Limb (tissue), 2 donors: Measurements from ENCODE around the gene LMF2.
"Not testable (repeated sequence)": the region's sequence is repeated elsewhere in the genome, so short reads cannot be mapped to it uniquely, and the experiment has no call there.

Experiments
- DNase-seq, 2 donors: peaks; one replicate each; pipeline ENCODE4 v3.0.0-alpha.2; 2016; ENCODE audit errors: extremely low spot score in 2 of 2

Gene LMF2

GRCh38 chr22:50535113-50535512 lies 27.6 kb upstream of the LMF2 start:
- DNase-seq, result no peak

DNA sequence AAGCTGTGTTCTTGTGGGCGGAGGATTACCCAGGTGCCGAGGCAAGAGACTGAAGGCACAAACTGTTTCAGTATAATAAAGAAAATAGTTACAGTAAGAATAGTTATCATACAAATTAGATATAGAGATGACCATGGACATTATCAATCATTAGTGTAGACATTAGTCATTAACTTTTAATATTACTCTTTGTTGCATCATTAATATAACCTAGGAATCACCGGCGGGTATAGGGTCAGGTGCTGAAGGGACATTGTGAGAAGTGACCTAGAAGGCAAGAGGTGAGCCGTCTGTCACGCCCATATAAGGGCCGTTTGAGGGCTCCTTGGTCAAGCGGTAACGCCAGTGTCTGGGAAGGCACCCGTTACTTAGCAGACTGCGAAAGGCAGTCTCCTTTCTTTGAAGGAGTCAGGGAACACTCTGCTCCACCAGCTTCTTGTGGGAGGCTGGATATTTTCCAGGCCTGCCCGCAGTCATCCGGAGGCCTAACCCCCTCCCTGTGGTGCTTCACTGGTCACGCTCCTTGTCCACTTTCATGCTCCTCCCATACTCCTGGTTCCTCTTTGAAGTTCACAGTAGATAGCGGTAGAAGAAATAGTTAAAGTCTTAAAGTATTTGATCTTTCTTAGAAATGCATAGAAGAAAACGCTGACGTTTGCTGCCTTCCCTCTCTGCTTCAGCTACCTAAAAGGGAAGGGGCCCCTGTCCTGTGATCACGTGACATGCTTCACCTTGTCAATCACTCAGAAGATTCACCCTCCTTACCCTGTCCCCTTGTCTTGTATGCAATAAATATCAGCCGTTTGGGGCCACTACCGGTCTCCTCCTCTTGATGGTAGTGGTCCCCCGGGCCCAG lies 26.6 kb upstream of the LMF2 start:
- not testable (repeated sequence) for DNase-seq

GRCh38 chr22:50532824-50533796 lies 25.6 kb upstream of the LMF2 start:
- no peak for DNase-seq

DNA sequence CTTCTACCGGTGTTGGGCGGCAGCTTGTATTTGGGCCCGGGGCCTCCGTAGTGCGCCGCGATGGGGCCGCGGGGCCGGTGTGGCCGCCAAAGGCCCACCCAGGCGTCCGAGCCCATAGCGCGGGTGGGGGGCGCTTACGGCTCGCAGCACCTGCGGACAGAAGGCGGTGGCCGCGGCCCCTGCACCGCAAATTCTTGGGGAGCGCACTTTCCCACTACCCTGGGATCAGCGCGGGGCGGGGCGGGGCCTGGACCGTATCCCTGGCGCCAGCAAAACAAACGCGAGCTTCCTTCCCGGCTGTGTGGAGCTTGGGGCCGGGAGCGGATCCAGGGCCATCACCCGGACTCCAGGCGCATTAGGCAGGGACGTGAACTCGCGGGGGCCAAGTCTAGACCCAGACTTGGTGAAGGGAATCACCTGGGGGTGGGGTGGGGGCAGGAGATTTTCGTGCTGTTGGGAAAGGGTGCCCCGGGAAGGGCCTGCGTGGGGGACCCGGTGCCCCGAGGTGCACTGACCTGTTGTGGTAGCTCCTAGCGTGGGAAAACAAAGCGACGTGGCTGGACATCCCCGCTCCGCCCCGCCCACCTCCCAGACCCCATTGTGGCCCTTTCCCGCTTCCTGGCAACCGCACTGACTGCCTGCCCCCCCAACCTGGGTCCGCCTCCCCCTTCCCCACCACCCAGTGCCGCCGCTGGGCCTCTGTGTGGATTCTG lies 24.6 kb upstream of the LMF2 start:
- DNase-seq, result peak in 1 of 2 donors; percentile 78

- DNase-seq, result peak in 1 of 2 donors; percentile 61
Observed at GRCh38 chr22:50531546-50531961, 24.1 kb upstream of the LMF2 start.

DNA sequence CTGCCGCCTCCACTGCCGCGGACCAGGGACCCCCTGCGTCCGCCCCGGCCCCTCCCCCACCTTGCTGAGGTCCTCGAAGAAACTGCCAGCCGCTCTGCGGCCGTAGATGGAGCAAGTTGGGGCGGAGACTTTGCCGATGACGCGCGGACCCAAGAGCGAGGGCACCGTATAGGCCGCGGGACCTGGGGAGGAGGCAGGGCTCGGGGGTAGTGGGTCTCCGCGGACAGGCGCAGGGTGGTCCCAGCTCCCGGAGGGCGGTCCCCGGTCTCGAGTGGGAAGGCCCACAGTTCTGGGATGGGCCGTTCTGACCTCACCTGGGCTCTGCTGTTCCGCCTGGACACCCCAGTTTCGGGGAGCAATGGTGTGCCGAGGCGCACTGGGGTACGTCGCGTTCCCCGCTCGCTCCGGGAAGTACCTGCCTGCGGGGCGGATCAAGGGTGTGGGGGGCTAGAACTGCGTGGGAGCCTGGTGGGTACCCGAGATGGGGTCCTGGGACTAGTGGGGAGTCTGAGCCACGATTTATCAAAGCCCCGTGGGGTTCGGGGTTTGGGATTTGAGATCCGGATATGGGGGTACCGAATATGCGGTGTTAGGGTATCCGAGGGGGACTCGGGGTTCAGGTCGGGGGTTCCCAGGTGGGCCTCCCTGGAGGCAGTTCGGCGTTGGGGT lies 23.5 kb upstream of the LMF2 start:
- DNase-seq, result peak in 1 of 2 donors; percentile 75

DNA sequence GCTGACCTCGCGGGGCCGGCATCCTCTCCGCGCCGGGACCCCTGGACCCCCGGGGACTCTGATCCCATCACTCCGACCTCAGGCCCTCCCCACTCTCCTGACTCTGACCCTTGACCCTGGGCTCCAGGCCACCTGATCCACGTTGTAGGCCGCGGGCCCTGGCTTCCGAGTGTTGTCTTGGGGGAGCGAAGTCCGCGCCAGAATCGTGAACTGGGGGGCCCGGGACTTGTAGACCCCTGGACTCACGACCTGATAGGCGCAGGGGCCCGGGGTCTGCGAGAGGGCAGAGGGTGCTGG lies 23.0 kb upstream of the LMF2 start:
- DNase-seq, result no peak

DNA sequence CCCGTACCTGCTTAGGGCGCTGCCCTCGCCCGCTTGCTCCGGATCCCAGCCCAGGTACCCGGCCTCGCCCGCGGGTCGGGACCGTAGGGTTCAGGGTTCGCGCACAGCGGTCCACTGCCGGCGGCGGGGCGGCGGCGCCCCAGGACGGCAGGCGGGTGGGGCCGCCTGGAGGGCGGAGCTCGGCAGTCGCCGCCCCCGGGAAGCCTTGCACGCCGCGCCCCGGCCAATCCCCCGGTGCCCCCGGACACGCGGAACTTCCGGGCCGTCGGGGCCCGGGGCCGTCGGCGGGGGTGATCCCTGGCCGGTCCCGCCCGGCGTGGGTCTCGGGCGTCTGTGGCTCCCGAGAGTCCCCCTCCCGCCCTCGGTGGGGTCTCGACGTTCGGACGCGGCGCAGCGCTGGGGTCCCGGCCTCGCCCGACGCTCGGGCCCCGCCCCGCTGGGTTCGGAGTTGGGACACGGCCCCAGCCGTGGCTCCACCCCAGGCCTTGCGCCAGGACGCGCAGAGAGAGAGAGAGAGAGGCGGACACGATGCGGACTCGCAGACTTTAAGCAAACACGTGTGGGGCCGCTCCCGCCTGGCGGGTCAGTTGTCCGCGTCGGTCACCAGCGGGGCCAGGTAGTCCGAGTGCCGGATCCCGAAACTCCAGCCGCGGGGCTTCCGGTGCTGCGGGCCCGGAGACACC lies 22.5 kb upstream of the LMF2 start, which contains the start of gene TYMP:
Gene TYMP, minus strand, starts transcription at position 116 of the 683 bp plus-strand sequence. CDS start 303 bp downstream, outside the sequence.
- DNase-seq, result peak; percentile 49 to 66

GRCh38 chr22:50529416-50529896 lies 22.0 kb upstream of the LMF2 start:
- peak in 1 of 2 donors; percentile 56 for DNase-seq

DNA sequence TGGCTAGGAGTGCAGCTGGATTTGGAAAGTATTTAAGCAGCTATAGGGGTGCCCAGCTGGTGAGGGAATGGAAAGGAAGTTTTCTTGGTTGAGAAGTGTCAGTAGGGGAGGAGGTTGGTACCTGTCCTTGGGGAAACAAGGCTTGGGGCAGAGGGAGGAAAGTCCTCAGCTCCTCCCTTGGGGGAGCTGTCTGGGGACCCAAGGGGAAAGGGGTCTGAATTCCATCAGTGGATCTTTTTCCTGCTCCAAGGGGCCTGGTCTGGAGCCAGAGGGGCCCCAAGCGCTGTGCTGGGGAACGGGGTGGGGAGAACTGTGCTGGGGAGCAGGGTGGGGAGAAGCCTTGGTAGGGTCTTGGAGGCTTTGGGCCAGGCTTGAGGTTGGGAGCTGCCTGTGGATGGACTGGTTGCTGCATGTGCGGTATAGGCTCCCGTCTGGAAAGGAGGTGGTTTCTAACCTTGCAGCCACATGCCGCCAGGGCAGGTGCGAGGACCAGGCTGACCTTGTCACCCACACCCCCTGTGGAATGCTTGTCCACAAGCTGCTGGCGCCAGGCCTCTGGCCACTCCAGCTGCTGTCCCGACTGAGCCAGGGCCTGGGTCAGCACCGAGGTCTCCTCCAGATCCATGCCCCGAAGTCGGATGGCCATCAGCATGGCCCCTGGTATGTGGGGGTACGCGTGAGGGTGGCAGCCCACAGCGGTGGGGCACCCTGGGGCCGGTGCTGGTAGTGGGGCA lies 21.3 kb upstream of the LMF2 start:
- DNase-seq, result no peak

DNA sequence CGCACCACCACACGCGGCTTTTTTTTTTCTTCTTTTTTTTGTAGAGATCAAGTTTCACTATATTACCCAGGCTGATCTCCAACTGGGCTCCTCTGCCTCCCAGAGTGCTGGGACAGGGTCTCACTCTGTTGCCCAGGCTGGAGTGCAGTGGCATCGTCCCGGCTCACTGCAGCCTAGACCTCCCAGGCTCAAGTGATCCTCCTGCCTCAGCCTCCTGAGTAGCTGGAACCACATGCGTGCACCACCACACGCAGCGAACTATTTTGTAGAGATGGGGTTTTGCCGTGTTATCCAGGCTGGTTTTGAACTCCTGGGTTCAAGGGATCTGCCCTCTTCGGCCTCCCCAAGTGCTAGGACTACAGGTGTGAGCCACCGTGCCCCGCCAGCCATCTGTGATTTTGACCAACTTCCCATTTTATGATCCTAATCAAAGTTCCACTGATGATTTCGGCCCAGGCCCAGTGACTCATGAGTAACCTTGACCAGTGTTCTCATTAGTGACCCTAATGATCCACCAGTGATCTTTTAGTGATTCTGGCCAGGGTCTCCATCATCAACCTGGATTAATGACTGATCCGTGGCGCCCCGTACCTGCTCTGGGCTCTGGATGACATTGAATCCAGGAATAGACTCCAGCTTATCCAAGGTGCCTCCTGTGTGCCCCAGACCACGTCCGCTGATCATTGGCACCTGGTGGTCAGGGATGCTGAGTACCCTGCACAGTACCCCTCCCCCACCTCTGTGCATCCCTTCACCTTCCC lies 20.6 kb upstream of the LMF2 start:
- DNase-seq, result no peak

- no peak for DNase-seq
Observed at GRCh38 chr22:50526834-50527801, 19.6 kb upstream of the LMF2 start.

GRCh38 chr22:50526108-50526833 lies 18.8 kb upstream of the LMF2 start:
- DNase-seq, result peak; percentile 78 to 90

DNA sequence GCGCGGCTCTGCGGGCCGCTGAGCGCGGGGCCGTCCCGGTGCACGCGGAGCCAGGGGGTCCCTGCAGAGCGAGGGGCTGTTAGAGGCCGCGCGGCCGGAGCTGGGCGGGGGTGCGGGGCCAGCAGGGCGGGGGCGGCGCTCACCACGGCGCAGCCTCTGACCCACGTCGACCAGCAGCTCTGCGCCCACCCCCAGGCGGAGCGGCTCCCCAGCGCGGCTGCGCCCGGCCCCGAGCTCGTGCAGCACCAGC lies 18.3 kb upstream of the LMF2 start:
- no peak for DNase-seq

DNA sequence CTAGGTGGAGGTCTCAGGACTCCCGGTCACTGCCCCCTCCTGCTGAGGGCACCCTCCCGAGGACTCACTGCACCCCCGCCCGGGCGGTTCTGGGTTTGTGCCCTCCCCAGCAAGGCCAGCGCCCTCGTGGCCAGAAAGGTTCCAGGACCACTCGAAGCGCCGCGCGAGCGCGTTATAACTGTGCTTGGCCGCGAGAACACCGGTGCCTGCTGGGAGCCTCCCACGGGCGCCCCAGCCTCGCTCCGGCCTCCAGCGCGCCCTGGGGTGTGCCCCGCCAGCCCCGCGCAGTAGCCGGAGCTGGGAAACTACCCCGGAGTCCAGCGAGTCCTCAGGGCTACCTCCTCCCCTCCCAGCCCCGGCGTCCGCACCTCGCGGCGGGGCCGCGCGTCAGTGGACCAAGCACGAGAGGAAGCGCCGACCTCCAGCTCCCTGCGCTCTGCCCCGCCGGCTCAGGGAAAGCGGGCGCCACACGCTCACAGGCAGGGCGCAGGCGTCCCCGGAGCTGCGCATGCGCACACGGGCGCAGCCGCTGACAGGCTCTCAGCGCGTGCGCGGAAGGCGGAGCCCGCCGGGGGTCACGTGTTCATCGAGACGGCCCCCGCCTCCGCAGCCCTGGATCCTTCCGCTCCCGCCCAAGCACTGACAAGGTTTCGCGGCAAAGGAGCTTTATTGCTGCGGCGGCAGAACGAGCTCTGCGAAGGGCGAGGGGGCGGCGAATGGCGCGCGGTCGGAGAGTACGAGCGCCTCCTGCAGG lies 17.8 kb upstream of the LMF2 start, which contains the start of gene SCO2:
Gene SCO2, minus strand, starts transcription at position 495 of the 754 bp plus-strand sequence. CDS start 1,187 bp downstream, outside the sequence.
- peak; percentile 98 to 99 for DNase-seq

GRCh38 chr22:50524676-50525103 lies 17.2 kb upstream of the LMF2 start:
- DNase-seq, result no peak
